ENCODE measurements around the gene ZSCAN23. TPM values are rescaled to one million over a fixed set of nuclear protein-coding genes. Genes with fewer than 3 reads are reported as not detected.

The ZSCAN23 gene
- total RNA-seq, result 1 to 10 TPM; 1.0 to 2.9 (median 2.1) TPM

GRCh38 chr6:28443112-28443773 is at the start of gene ZSCAN23:
TSS of gene ZSCAN23 (minus strand) at chr6:28443491. CDS start at chr6:28436266, 7,225 bp downstream.
- 1% methylated on average over 24 of the region's 32 CpGs for WGBS
- H3K4me3 ChIP-seq, result peak within 1 kb of the TSS; percentile 61 to 74 (median 66)
- peak within 1 kb of the TSS; percentile 56 to 71 (median 63) for H3K27ac ChIP-seq (replicated peaks in 1 of 4)
- peaks cover 0 to 27% (median 12%) of the 10 kb centered on the region in 4 donors for H3K27me3 ChIP-seq
- intact Hi-C loops (cut with DNase I), result loop anchor here (5.0 kb wide), 1 partner anchor 46 kb away; the partner anchor contains the start of gene ZSCAN12
- H3K4me1 ChIP-seq, result peaks cover 11 to 26% (median 13%) of the 10 kb centered on the region in 4 donors
- H3K9me3 ChIP-seq, result no peaks in the 10 kb centered on the region
- peaks cover 0 to 7% (median 0%) of the 10 kb centered on the region in 4 donors for H3K36me3 ChIP-seq
- TF ChIP-seq, protein P1, sequence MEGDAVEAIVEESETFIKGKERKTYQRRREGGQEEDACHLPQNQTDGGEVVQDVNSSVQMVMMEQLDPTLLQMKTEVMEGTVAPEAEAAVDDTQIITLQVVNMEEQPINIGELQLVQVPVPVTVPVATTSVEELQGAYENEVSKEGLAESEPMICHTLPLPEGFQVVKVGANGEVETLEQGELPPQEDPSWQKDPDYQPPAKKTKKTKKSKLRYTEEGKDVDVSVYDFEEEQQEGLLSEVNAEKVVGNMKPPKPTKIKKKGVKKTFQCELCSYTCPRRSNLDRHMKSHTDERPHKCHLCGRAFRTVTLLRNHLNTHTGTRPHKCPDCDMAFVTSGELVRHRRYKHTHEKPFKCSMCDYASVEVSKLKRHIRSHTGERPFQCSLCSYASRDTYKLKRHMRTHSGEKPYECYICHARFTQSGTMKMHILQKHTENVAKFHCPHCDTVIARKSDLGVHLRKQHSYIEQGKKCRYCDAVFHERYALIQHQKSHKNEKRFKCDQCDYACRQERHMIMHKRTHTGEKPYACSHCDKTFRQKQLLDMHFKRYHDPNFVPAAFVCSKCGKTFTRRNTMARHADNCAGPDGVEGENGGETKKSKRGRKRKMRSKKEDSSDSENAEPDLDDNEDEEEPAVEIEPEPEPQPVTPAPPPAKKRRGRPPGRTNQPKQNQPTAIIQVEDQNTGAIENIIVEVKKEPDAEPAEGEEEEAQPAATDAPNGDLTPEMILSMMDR (IDR thresholded peaks at IDR 0.05), result no peak
- TF ChIP-seq POLR2A (IDR thresholded peaks at IDR 0.05; ENCODE audit: low read depth) (no peak), EP300 (IDR thresholded peaks at IDR 0.05) (no peak), POLR2AphosphoS5 (IDR thresholded peaks at IDR 0.05) (peak; percentile 85 to 87)
- DNase-seq (ENCODE audit: extremely low spot score), result no peak

- intact Hi-C loops (cut with DNase I), result no loop called here
- 69% methylated on average over 3 of the region's 3 CpGs for WGBS
Observed at GRCh38 chr6:28491984-28492317, 48.7 kb upstream of the ZSCAN23 start.

GRCh38 chr6:28490205-28490890 is 47.1 kb upstream of the ZSCAN23 start:
- peaks cover 0 to 60% (median 3%) of the 10 kb centered on the region in 4 donors for H3K27me3 ChIP-seq
- H3K4me1 ChIP-seq, result peaks cover 0 to 12% (median 3%) of the 10 kb centered on the region in 4 donors
- WGBS, result 11% methylated on average over 23 of the region's 23 CpGs
- peak; percentile 90 for DNase-seq (ENCODE audit: extremely low spot score)
- intact Hi-C loops (cut with DNase I), result no loop called here
- no peaks in the 10 kb centered on the region for H3K9me3 ChIP-seq
- no peaks in the 10 kb centered on the region for H3K36me3 ChIP-seq
- TF ChIP-seq EP300 (IDR thresholded peaks at IDR 0.05) (no peak), POLR2A (IDR thresholded peaks at IDR 0.05; ENCODE audit: low read depth) (no peak), POLR2AphosphoS5 (IDR thresholded peaks at IDR 0.05) (no peak)
- TF ChIP-seq, protein P1 (IDR thresholded peaks at IDR 0.05), result no peak
- peak overlapping the region in 2 of 4 donors; percentile 27 to 39 for H3K27ac ChIP-seq (replicated peaks in 1 of 4)
- H3K4me3 ChIP-seq, result peak overlapping the region; percentile 6 to 54 (median 40)

More at GRCh38 chr6:28491984-28492317, 48.7 kb upstream of the ZSCAN23 start:
- H3K36me3 ChIP-seq, result no peaks in the 10 kb centered on the region
- DNase-seq (ENCODE audit: extremely low spot score), result no peak
- TF ChIP-seq POLR2AphosphoS5 (IDR thresholded peaks at IDR 0.05), result no peak
- TF ChIP-seq, protein P1 (IDR thresholded peaks at IDR 0.05), result no peak
- H3K9me3 ChIP-seq, result no peaks in the 10 kb centered on the region
- no peak overlapping the region for H3K27ac ChIP-seq (replicated peaks in 1 of 4)
- no peak overlapping the region for H3K4me3 ChIP-seq
- H3K27me3 ChIP-seq, result peaks cover 0 to 57% (median 3%) of the 10 kb centered on the region in 4 donors
- H3K4me1 ChIP-seq, result peaks cover 0 to 12% (median 3%) of the 10 kb centered on the region in 4 donors

GRCh38 chr6:28489366-28490204 is 46.3 kb upstream of the ZSCAN23 start:
- DNase-seq (ENCODE audit: extremely low spot score), result peak; percentile 62
- TF ChIP-seq EP300 (IDR thresholded peaks at IDR 0.05), result no peak
- TF ChIP-seq, protein P1 (IDR thresholded peaks at IDR 0.05), result no peak
- no peak for TF ChIP-seq POLR2AphosphoS5 (IDR thresholded peaks at IDR 0.05)
- TF ChIP-seq POLR2A (IDR thresholded peaks at IDR 0.05; ENCODE audit: low read depth), result no peak
- Histone ChIP-seq H3K27ac (replicated peaks in 1 of 4) (peak overlapping the region in 2 of 4 donors; percentile 27 to 39), H3K9me3 (no peaks in the 10 kb centered on the region), H3K4me1 (peaks cover 0 to 12% (median 3%) of the 10 kb centered on the region in 4 donors), H3K36me3 (no peaks in the 10 kb centered on the region), H3K27me3 (peaks cover 0 to 61% (median 3%) of the 10 kb centered on the region in 4 donors), H3K4me3 (peak overlapping the region; percentile 6 to 54 (median 40))
- intact Hi-C loops (cut with DNase I), result no loop called here
- WGBS, result 7% methylated on average over 36 of the region's 40 CpGs
